GM18909 (cell line): ENCODE measurements around the gene C1orf232.
A peak's percentile ranks its signal among the peaks of the same experiment; 100 is the strongest.

Experiments used
- ATAC-seq: cut with Tn5 transposase; IDR thresholded peaks from one replicate; pipeline ENCODE4 v1.9.1; 2021; ENCODE audit warnings: mild to moderate bottlenecking; ENCODE audit not compliant: unreplicated experiment, poor library complexity

Gene C1orf232

DNA sequence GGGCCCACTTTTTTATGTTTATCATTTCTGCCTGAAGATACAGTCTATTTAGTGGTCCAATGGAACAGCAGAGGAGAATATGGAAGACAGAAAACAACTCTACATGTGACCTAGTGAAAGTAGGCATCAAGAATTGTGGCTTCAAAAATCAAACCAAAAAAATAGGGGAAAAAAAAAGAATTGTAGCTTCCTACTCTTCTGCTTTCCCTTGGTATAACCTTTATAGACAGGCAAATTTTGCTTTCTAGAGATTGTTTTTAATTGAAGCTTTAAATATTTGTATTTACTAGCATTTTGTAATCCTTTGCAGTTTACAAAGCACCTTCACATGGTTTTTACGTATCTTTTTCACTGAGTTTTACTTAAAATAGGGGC, 42.8 kb downstream of the C1orf232 start:
- ATAC-seq = no peak

DNA sequence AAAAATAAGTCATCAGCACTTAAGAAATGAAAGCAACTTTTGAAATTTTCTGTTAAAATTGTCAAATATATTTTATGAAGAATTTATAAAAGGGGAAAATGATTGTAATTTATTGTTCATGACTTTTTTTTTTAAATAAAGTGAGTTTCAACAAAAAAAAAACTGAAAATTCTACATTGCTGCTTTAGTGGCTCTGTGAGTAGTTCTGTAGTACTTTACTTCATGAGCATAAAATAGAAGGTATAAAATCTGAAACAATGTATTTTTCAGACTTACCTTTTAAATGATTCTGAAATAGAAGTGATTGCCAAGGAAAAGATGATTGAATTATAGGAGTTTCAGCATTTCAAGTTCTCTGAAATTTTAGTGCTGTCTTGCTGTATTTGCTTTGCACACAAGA, 43.4 kb downstream of the C1orf232 start:
- no peak for ATAC-seq

DNA sequence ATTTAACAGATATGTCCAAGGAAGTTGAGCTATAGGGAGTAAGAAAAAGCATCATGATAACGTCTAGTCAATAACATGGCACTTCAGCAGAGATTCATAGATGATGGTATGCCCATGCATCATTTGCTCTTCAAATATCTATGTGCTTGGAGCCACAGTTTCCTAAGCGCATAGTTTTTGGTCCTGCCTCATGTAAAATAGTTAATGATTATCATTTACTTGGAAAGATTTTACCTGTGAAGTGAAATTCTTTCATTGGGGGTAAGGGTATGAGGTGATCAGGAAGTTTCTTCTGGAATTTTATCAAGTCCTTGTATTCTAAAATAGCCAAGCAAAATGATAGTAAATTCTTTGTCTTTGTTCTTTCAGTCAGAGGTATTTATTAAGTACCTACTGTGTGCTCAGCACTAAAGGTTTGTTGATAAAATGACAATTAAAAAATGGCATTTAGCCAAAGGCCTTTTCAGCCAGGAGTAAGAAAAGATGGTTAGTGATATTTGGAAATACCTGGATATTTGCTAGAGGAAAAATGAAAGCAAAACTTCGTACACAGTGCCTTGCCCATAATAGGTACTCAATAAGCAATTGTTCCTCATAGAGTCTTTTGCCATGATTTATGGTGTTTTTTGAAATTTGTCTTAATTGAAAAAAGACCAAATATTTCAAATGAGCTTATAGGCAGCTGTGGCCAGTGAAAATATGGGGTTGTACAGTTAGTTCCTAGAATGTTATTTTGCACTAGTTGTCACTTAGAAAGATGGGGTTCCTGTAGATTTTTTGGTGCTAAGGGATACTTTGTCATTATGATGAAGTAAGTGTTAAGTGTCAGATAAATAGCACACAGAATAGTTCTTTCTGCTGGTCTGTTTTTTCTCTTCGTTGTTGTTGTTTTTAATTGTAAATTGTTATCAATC, 44.1 kb downstream of the C1orf232 start:
- ATAC-seq = no peak

DNA sequence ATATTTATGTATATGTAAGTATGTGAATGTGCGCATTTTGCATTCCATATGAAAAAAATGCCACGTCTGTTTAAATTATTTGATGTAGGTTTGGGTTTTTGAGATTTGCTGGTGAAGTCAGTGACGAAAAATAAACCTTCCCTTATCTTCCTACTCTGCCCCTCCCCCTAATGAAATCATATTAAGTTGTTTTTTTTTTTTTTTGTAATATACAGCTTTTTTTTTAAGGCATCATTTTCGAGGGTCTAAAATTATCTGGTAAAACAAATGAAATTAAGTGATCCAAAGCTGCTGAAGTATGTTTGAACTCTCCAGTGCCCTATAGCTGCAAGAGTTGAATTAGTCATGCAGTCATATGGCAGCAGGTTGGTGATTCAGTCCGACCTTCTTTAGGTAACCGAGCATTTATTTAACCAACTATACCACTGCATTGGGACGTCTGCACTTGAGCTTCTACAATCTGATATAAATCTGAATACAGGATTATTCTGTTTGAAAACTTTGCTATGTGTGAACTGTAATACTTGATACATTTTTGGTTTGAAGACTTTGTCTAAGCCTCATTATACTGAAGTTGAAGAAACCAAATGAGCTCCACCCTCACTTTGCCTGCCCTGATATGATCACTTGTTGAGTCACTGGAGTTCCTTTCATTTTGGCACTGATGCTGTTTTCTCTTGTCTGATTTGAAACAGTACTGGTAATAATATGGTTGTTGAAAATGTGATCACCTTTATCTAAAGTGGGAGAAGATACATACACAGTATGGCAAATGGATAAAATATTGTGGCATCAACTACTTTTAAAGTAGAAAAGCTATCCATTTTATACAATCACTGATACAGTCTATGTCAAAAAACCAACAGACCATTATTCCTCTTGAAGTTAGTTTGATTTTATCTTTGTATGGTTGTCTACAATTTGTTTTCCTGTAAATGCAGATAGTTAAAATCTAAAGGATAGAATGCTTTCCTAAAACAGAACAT, 45.5 kb downstream of the C1orf232 start:
- ATAC-seq = no peak

DNA sequence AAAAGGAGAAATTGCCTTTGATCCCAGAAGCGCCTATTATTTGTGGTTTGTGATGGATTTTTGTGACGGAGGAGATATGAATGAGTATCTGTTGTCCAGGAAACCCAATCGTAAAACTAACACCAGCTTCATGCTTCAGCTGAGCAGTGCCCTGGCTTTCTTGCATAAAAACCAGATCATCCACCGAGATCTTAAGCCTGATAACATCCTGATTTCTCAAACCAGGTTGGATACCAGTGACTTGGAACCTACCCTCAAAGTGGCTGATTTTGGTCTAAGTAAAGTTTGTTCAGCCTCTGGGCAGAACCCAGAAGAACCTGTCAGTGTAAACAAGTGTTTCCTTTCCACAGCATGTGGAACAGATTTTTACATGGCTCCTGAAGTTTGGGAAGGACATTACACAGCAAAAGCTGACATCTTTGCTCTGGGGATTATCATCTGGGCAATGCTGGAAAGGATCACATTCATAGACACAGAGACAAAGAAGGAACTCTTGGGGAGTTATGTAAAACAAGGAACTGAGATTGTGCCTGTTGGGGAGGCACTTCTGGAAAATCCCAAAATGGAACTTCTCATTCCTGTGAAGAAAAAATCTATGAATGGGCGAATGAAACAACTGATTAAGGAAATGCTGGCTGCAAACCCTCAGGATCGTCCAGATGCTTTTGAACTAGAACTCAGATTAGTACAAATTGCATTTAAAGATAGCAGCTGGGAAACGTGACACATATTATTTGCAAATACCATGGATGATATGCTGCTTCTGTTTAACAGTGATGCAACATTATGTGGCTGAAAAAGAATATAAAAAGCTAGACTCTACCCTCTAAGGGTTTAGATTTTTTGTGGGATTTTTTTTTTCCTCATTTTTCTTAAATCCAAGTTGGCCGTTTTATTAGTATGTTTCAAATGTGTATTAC, 46.6 kb downstream of the C1orf232 start:
- ATAC-seq = no peak

DNA sequence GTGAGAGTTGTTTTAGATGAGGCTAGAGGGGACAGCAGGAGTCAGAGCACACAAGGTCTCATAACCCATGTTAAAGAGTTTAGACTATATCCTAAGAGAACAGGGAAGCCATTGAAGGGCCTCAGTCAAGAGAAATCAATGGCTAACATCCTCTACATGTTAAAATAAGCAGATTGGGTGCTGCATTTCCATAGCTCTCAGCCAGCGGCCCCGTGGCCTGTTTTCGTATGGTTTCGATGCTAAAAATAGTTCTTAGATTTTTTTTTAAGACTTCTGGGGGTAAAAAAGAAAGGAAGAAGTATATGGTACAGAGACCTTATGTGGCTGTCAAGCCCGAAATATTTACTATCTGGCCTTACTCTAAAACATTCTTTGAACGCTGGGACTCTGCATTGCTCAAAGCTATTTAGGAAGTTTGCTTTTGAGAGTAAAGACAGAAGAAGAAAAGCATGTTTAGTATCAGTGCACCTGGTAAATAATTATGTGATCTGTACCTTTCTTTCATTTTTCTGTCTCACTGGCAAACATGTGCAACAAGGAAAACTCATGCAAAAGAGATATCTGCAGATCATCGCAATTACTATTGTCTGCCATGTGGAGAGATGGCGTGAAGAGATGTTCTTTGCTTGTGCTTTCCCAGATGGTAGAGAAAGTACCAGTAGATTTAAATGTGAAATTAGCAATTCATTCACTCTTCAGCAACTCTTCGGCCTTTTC, 48.7 kb downstream of the C1orf232 start:
- peak; percentile 55 for ATAC-seq

DNA sequence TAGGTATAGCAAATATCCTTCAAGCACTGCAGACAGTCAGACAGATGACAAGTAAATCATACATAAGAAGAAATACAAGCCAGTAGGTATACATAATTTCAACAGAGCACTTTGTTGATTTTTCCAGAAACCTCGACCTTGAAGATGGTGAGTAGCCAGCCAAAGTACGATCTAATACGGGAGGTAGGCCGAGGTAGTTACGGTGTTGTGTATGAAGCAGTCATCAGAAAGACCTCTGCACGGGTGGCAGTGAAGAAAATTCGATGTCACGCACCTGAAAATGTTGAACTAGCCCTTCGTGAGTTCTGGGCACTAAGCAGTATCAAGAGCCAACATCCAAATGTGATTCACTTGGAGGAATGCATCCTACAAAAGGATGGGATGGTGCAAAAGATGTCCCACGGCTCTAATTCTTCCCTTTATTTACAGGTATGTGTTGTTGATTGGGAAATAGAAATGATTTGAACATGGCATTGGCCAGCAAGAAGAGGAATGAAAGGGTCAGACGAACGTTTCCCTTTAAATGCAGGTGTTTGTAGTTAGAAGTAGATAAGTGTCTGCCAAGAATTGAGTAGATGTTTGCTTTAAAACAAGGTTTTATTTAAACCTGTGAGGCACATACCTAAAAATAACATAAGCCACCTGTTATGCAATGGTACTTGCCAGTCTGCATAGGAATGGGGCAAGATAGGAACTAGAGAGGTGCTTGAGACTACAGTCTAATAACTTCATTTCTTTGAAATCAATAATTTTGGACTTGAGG, 54.4 kb downstream of the C1orf232 start:
- ATAC-seq = no peak
